Activated T-helper 2 cell treated with anti-CD3 and anti-CD28 coated beads, Interferon-gamma antibody, Interleukin-2, Interleukin-4, amounts not matched to agents 10 μg/mL and 5 μg/mL and 100 μg/mL, durations not matched to agents 14 hours and 24 hours and 36 hours (primary cell): ENCODE results near the gene LGI4. TPM values are rescaled to one million over a fixed set of nuclear protein-coding genes. Genes with fewer than 3 reads are reported as not detected.

ENCODE experiments used
- DNase-seq: peaks from one replicate; pipeline ENCODE4 v3.0.0; 2021; ENCODE audit warnings: low spot score
- H3K27ac Mint-ChIP-seq: one replicate; pipeline ENCODE4 v1.8.0; 2021; ENCODE audit warnings: mixed read lengths
- H3K27me3 Mint-ChIP-seq: one replicate; pipeline ENCODE4 v1.8.0; 2021; ENCODE audit warnings: low read depth, mixed read lengths
- H3K36me3 Mint-ChIP-seq: one replicate; pipeline ENCODE4 v1.8.0; 2021; ENCODE audit warnings: low read depth, mixed read lengths
- H3K4me1 Mint-ChIP-seq: one replicate; pipeline ENCODE4 v1.8.0; 2021; ENCODE audit warnings: low read depth, mixed read lengths
- H3K4me3 Mint-ChIP-seq: one replicate; pipeline ENCODE4 v1.8.0; 2021; ENCODE audit warnings: low read depth, mild to moderate bottlenecking, moderate library complexity, mixed read lengths
- H3K9me3 Mint-ChIP-seq: one replicate; pipeline ENCODE4 v1.8.0; 2021; ENCODE audit warnings: mixed read lengths
- intact Hi-C: fragments of 100-400 bp; cut with micrococcal nuclease; formaldehyde crosslinking; loops from one replicate; pipeline ENCODE4 v1.15.1; 2023
- total RNA-seq: library from RNA; stranded (reverse); gene quantifications from 2 replicates; pipeline ENCODE4 v1.2.3, GENCODE V29; 2022

Gene LGI4
- total RNA-seq, 1 donor from 2014 or later = 0.27 TPM

GRCh38 chr19:35089554-35089953 is 45.3 kb downstream of the LGI4 start:
- intact Hi-C loops = no loop called here
- Mint-ChIP-seq H3K9me3 (no peaks in the 10 kb centered on the region), H3K4me3 (no peak overlapping the region), H3K27ac (no peak overlapping the region), H3K27me3 (peaks cover 4% of the 10 kb centered on the region), H3K4me1 (no peaks in the 10 kb centered on the region), H3K36me3 (no peaks in the 10 kb centered on the region)
- DNase-seq = no peak

GRCh38 chr19:35088131-35088913 is 46.5 kb downstream of the LGI4 start:
- H3K27me3 Mint-ChIP-seq = peaks cover 4% of the 10 kb centered on the region
- no peaks in the 10 kb centered on the region for H3K4me1 Mint-ChIP-seq
- no peaks in the 10 kb centered on the region for H3K9me3 Mint-ChIP-seq
- DNase-seq = no peak
- H3K36me3 Mint-ChIP-seq = no peaks in the 10 kb centered on the region
- intact Hi-C loops = no loop called here
- H3K4me3 Mint-ChIP-seq = no peak overlapping the region
- H3K27ac Mint-ChIP-seq = no peak overlapping the region

- no peaks in the 10 kb centered on the region for H3K4me1 Mint-ChIP-seq
- peaks cover 4% of the 10 kb centered on the region for H3K27me3 Mint-ChIP-seq
- H3K36me3 Mint-ChIP-seq = no peaks in the 10 kb centered on the region
- no peaks in the 10 kb centered on the region for H3K9me3 Mint-ChIP-seq
- no peak overlapping the region for H3K4me3 Mint-ChIP-seq
- DNase-seq = no peak
- intact Hi-C loops = no loop called here
- no peak overlapping the region for H3K27ac Mint-ChIP-seq
These were observed 47.5 kb downstream of the LGI4 start for GRCh38 chr19:35087393-35087792.

GRCh38 chr19:35086455-35086854 is 48.4 kb downstream of the LGI4 start:
- H3K4me1 Mint-ChIP-seq = no peaks in the 10 kb centered on the region
- H3K9me3 Mint-ChIP-seq = no peaks in the 10 kb centered on the region
- H3K27ac Mint-ChIP-seq = no peak overlapping the region
- no peak for DNase-seq
- H3K4me3 Mint-ChIP-seq = no peak overlapping the region
- H3K27me3 Mint-ChIP-seq = peaks cover 4% of the 10 kb centered on the region
- no peaks in the 10 kb centered on the region for H3K36me3 Mint-ChIP-seq
- intact Hi-C loops = no loop called here

- Mint-ChIP-seq H3K27me3 (peaks cover 4% of the 10 kb centered on the region), H3K27ac (no peak overlapping the region), H3K36me3 (no peaks in the 10 kb centered on the region), H3K4me3 (no peak overlapping the region), H3K9me3 (no peaks in the 10 kb centered on the region), H3K4me1 (no peaks in the 10 kb centered on the region)
- DNase-seq = no peak
- intact Hi-C loops = no loop called here
These were observed 48.9 kb downstream of the LGI4 start for GRCh38 chr19:35085947-35086346.

- H3K27me3 Mint-ChIP-seq = no peaks in the 10 kb centered on the region
- no peaks in the 10 kb centered on the region for H3K9me3 Mint-ChIP-seq
- H3K27ac Mint-ChIP-seq = no peak overlapping the region
- H3K36me3 Mint-ChIP-seq = no peaks in the 10 kb centered on the region
- DNase-seq = no peak
- no peaks in the 10 kb centered on the region for H3K4me1 Mint-ChIP-seq
- intact Hi-C loops = no loop called here
- no peak overlapping the region for H3K4me3 Mint-ChIP-seq
These were observed 50.4 kb downstream of the LGI4 start for GRCh38 chr19:35084509-35084762.

GRCh38 chr19:35083691-35084508 is 51.0 kb downstream of the LGI4 start:
- Mint-ChIP-seq H3K27ac (no peak overlapping the region), H3K4me1 (no peaks in the 10 kb centered on the region), H3K4me3 (no peak overlapping the region), H3K27me3 (no peaks in the 10 kb centered on the region), H3K9me3 (no peaks in the 10 kb centered on the region), H3K36me3 (no peaks in the 10 kb centered on the region)
- intact Hi-C loops = no loop called here
- no peak for DNase-seq

GRCh38 chr19:35081201-35081600 is 53.7 kb downstream of the LGI4 start:
- no peaks in the 10 kb centered on the region for H3K4me1 Mint-ChIP-seq
- no peak for DNase-seq
- H3K27ac Mint-ChIP-seq = no peak overlapping the region
- H3K9me3 Mint-ChIP-seq = no peaks in the 10 kb centered on the region
- H3K27me3 Mint-ChIP-seq = no peaks in the 10 kb centered on the region
- H3K36me3 Mint-ChIP-seq = no peaks in the 10 kb centered on the region
- H3K4me3 Mint-ChIP-seq = no peak overlapping the region
- intact Hi-C loops = no loop called here

GRCh38 chr19:35080613-35081170 is 54.2 kb downstream of the LGI4 start:
- H3K27me3 Mint-ChIP-seq = no peaks in the 10 kb centered on the region
- no peak overlapping the region for H3K27ac Mint-ChIP-seq
- no peak for DNase-seq
- H3K4me3 Mint-ChIP-seq = no peak overlapping the region
- H3K36me3 Mint-ChIP-seq = no peaks in the 10 kb centered on the region
- no peaks in the 10 kb centered on the region for H3K9me3 Mint-ChIP-seq
- intact Hi-C loops = no loop called here
- H3K4me1 Mint-ChIP-seq = no peaks in the 10 kb centered on the region

GRCh38 chr19:35079826-35080225 is 55.0 kb downstream of the LGI4 start:
- DNase-seq = no peak
- Mint-ChIP-seq H3K4me3 (no peak overlapping the region), H3K27ac (no peak overlapping the region), H3K9me3 (no peaks in the 10 kb centered on the region), H3K4me1 (no peaks in the 10 kb centered on the region), H3K36me3 (no peaks in the 10 kb centered on the region), H3K27me3 (no peaks in the 10 kb centered on the region)
- intact Hi-C loops = no loop called here

GRCh38 chr19:35077411-35078223 is 57.2 kb downstream of the LGI4 start:
- H3K27ac Mint-ChIP-seq = no peak overlapping the region
- no peaks in the 10 kb centered on the region for H3K27me3 Mint-ChIP-seq
- H3K4me3 Mint-ChIP-seq = no peak overlapping the region
- H3K9me3 Mint-ChIP-seq = no peaks in the 10 kb centered on the region
- intact Hi-C loops = no loop called here
- no peak for DNase-seq
- H3K36me3 Mint-ChIP-seq = no peaks in the 10 kb centered on the region
- no peaks in the 10 kb centered on the region for H3K4me1 Mint-ChIP-seq

- Mint-ChIP-seq H3K4me3 (no peak overlapping the region), H3K27me3 (no peaks in the 10 kb centered on the region), H3K36me3 (no peaks in the 10 kb centered on the region), H3K27ac (no peak overlapping the region), H3K4me1 (no peaks in the 10 kb centered on the region), H3K9me3 (no peaks in the 10 kb centered on the region)
- intact Hi-C loops = no loop called here
- no peak for DNase-seq
These were observed 58.2 kb downstream of the LGI4 start for GRCh38 chr19:35076657-35077056.

- H3K27ac Mint-ChIP-seq = no peak overlapping the region
- H3K9me3 Mint-ChIP-seq = no peaks in the 10 kb centered on the region
These were observed 58.9 kb downstream of the LGI4 start for GRCh38 chr19:35076026-35076370.

More at GRCh38 chr19:35076026-35076370, 58.9 kb downstream of the LGI4 start:
- Mint-ChIP-seq H3K36me3 (no peaks in the 10 kb centered on the region), H3K4me1 (no peaks in the 10 kb centered on the region), H3K27me3 (no peaks in the 10 kb centered on the region), H3K4me3 (no peak overlapping the region)
- intact Hi-C loops = no loop called here
- no peak for DNase-seq
